PC-9 (cell line): ENCODE results near the gene ADAT2.

Source experiments
- CTCF ChIP-seq: fragments of 200-600 bp; sonication (generic); conservative IDR thresholded peaks from 2 replicates; pipeline ENCODE4 v1.6.1; 2017; ENCODE audit warnings: mixed run types, antibody characterized with exemption, mild to moderate bottlenecking, moderate library complexity
- EZH2 ChIP-seq: fragments of 200-600 bp; sonication (generic); IDR thresholded peaks from 2 replicates; pipeline ENCODE4 v1.8.0; 2017; ENCODE audit warnings: antibody characterized with exemption, low read depth

DNA sequence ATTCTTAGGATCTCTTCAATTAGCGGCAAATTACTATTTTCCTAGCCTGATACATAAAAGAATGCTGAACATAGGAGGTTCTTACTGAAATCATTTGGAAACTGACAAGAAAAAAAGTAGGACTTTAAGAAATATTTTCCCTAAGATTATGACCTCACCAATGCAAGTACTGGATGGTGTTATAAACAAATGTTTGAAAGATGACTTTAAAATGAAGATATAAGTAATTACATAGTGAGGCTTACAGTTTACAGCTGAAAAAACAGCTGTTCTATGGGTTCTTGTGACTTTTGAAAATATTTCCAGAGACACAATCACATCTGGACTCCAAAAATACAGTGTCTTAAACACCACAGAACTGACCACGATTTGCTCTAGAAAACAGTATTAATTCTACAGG lies 64.9 kb downstream of the ADAT2 start:
- no peak for TF ChIP-seq CTCF
- TF ChIP-seq EZH2: no peak
